CD14-positive monocyte (primary cell): ENCODE results near the gene C8B. TPM values are rescaled to one million over a fixed set of nuclear protein-coding genes. Genes with fewer than 3 reads are reported as not detected.

Source experiments
- DNase-seq, 3 donors: peaks; one replicate each; pipeline ENCODE4 v3.0.0-alpha.2; 2011 to 2022
- H2AFZ ChIP-seq: 2 replicates; pipeline ENCODE4 v1.6.0; 2012; ENCODE audit warnings: mild to moderate bottlenecking, low read depth, low read length, inconsistent platforms; ENCODE audit not compliant: insufficient read depth, poor library complexity, severe bottlenecking
- H3K27ac ChIP-seq, 2 donors: 1 replicate in 1 of 2; 2 replicates in 1 of 2; pipeline ENCODE4 v1.5.1; 2012 to 2013; ENCODE audit warnings: low read length in 2 of 2, control low read depth in 1 of 2, inconsistent platforms in 1 of 2, low read depth in 1 of 2, mild to moderate bottlenecking in 1 of 2
- H3K27me3 ChIP-seq, 2 donors: one replicate each; pipeline versions ENCODE4 v1.6.0 to v1.6.1; 2011 to 2013; ENCODE audit warnings: low read length in 2 of 2; ENCODE audit not compliant: control insufficient read depth in 2 of 2, insufficient read depth in 2 of 2
- H3K36me3 ChIP-seq, 2 donors: replicated peaks in 1 of 2; 1 replicate in 1 of 2; 2 replicates in 1 of 2; pipeline versions ENCODE4 v1.5.1 to v1.6.1; 2012 to 2013; ENCODE audit warnings: low read length in 2 of 2, control low read depth in 1 of 2, inconsistent platforms in 1 of 2, mild to moderate bottlenecking in 1 of 2; ENCODE audit not compliant: insufficient read depth in 2 of 2, control insufficient read depth in 1 of 2
- H3K4me1 ChIP-seq, 2 donors: 1 replicate in 1 of 2; 2 replicates in 1 of 2; pipeline versions ENCODE4 v1.5.1 to v1.6.1; 2012 to 2013; ENCODE audit warnings: low read length in 2 of 2, control low read depth in 1 of 2, inconsistent platforms in 1 of 2, mild to moderate bottlenecking in 1 of 2, moderate library complexity in 1 of 2; ENCODE audit not compliant: insufficient read depth in 2 of 2, control insufficient read depth in 1 of 2
- H3K4me2 ChIP-seq: replicated peaks from 2 replicates; pipeline ENCODE3; 2012; ENCODE audit warnings: low read length, moderate library complexity, mild to moderate bottlenecking; ENCODE audit not compliant: poor library complexity, severe bottlenecking; ENCODE audit errors: extremely low read depth
- H3K4me3 ChIP-seq, 3 experiments: fragments of 200-600 bp in 1 of 3; sonication (generic) in 1 of 3; replicated peaks in 1 of 3; 1 replicate in 2 of 3; 2 replicates in 1 of 3; pipeline ENCODE4 v1.5.1; 2011 to 2013; ENCODE audit warnings: low read length in 3 of 3, mild to moderate bottlenecking in 3 of 3, control low read depth in 2 of 3, low read depth in 2 of 3, inconsistent platforms in 1 of 3, moderate library complexity in 1 of 3
- H3K79me2 ChIP-seq: 2 replicates; pipeline ENCODE4 v1.6.0; 2012; ENCODE audit warnings: mild to moderate bottlenecking, control low read depth, inconsistent platforms, low read length, moderate library complexity; ENCODE audit not compliant: insufficient read depth
- H3K9ac ChIP-seq: 2 replicates; pipeline ENCODE4 v1.6.0; 2017; ENCODE audit warnings: low read length, mild to moderate bottlenecking; ENCODE audit not compliant: insufficient read depth, poor library complexity, severe bottlenecking
- H3K9me3 ChIP-seq, 2 donors: replicated peaks in 1 of 2; 1 replicate in 1 of 2; 2 replicates in 1 of 2; pipeline versions ENCODE4 v1.5.1 to v1.6.1; 2012 to 2013; ENCODE audit warnings: low read length in 2 of 2, control low read depth in 1 of 2; ENCODE audit not compliant: control insufficient read depth in 1 of 2, insufficient read depth in 1 of 2
- H4K20me1 ChIP-seq: 2 replicates; pipeline ENCODE4 v1.6.0; 2012; ENCODE audit warnings: mild to moderate bottlenecking, low read length, control low read depth, moderate library complexity; ENCODE audit not compliant: insufficient read depth
- H3K27ac Mint-ChIP-seq, 7 donors: one replicate each; pipeline ENCODE4 v1.8.0; 2020; ENCODE audit warnings: mild to moderate bottlenecking in 7 of 7, mixed read lengths in 7 of 7, moderate library complexity in 6 of 7, inconsistent platforms in 2 of 7
- H3K27me3 Mint-ChIP-seq, 3 donors: one replicate each; pipeline ENCODE4 v1.8.0; 2021 to 2022; ENCODE audit warnings: low read depth in 3 of 3, mild to moderate bottlenecking in 3 of 3, mixed read lengths in 3 of 3, moderate library complexity in 3 of 3, inconsistent platforms in 1 of 3
- H3K36me3 Mint-ChIP-seq, 2 donors: one replicate each; pipeline ENCODE4 v1.8.0; 2020; ENCODE audit warnings: mixed read lengths in 2 of 2, inconsistent platforms in 1 of 2, mild to moderate bottlenecking in 1 of 2
- H3K4me1 Mint-ChIP-seq: one replicate; pipeline ENCODE4 v1.8.0; 2020; ENCODE audit warnings: mild to moderate bottlenecking, mixed read lengths
- H3K4me3 Mint-ChIP-seq, 2 donors: one replicate each; pipeline ENCODE4 v1.8.0; 2020; ENCODE audit warnings: mild to moderate bottlenecking in 2 of 2, mixed read lengths in 2 of 2, moderate library complexity in 1 of 2
- H3K9me3 Mint-ChIP-seq, 7 donors: one replicate each; pipeline ENCODE4 v1.8.0; 2020 to 2022; ENCODE audit warnings: mixed read lengths in 7 of 7, mild to moderate bottlenecking in 6 of 7, moderate library complexity in 6 of 7, inconsistent platforms in 2 of 7
- WGBS: methylation state at CpG from one replicate; pipeline ENCODE4 v1.1.5; 2013; ENCODE audit warnings: missing lambda C conversion rate; ENCODE audit not compliant: insufficient coverage; 5-methylcytosine and 5-hydroxymethylcytosine counted together
- intact Hi-C, 2 donors: fragments of 100-400 bp; cut with micrococcal nuclease; formaldehyde crosslinking; loops; one replicate each; pipeline versions ENCODE4 v1.15.0 to v1.15.1; 2023
- polyA plus RNA-seq, 3 donors: library from polyadenylated mRNA; depleted of rRNA in 1 of 3; unstranded in 2 of 3; stranded (reverse) in 1 of 3; fragments of 300-500 nt in 2 of 3; fragments of >200 nt in 1 of 3; fragmentation: Illumina TruSeq in 2 of 3; gene quantifications; 1 replicate in 2 of 3; 2 replicates in 1 of 3; pipeline ENCODE4 v1.2.3, GENCODE V29; 2012 to 2021
- TF ChIP-seq, protein P1 (sequence below): fragments of 200-600 bp; IDR thresholded peaks from one replicate; pipeline ENCODE4 v1.8.0; 2022; ENCODE audit warnings: antibody characterized with exemption, mild to moderate bottlenecking

C8B gene
- polyA plus RNA-seq, 3 donors = not detected

DNA sequence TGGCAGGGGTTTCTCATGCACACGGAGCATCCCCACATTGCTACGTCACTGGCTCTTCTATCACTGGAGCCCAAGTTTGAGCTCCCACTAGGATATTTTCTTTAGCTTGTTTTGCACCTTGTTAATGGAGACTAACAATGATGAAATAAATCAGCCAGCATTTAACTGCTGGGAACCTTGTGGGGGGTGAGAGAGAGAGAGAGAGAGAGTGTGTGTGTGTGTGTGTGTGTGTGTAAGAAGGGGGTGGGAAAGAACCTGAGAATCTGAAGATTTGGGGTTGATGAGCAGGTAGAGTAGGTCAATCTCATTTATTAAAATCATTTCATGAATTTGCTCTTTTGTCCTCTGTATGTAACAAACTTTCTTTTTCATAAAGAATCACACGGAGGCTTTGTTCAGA is 624 bp downstream of the C8B start:
- Mint-ChIP-seq H3K9me3 (peaks cover 0 to 4% (median 0%) of the 10 kb centered on the region in 7 donors), H3K4me3 (no peak overlapping the region), H3K27ac (no peak overlapping the region), H3K27me3 (peaks cover 3 to 6% (median 6%) of the 10 kb centered on the region in 3 donors), H3K4me1 (no peaks in the 10 kb centered on the region), H3K36me3 (no peaks in the 10 kb centered on the region)
- H2AFZ ChIP-seq = no peak overlapping the region
- WGBS = 80% methylated on average over 1 of the region's 3 CpGs
- H3K27ac ChIP-seq = no peak overlapping the region
- no peaks in the 10 kb centered on the region for H3K27me3 ChIP-seq
- H3K9me3 ChIP-seq = no peaks in the 10 kb centered on the region
- no peak overlapping the region for H3K4me3 ChIP-seq
- H3K79me2 ChIP-seq = no peaks in the 10 kb centered on the region
- no peaks in the 10 kb centered on the region for H3K36me3 ChIP-seq
- no peak for DNase-seq
- TF ChIP-seq, protein P1, sequence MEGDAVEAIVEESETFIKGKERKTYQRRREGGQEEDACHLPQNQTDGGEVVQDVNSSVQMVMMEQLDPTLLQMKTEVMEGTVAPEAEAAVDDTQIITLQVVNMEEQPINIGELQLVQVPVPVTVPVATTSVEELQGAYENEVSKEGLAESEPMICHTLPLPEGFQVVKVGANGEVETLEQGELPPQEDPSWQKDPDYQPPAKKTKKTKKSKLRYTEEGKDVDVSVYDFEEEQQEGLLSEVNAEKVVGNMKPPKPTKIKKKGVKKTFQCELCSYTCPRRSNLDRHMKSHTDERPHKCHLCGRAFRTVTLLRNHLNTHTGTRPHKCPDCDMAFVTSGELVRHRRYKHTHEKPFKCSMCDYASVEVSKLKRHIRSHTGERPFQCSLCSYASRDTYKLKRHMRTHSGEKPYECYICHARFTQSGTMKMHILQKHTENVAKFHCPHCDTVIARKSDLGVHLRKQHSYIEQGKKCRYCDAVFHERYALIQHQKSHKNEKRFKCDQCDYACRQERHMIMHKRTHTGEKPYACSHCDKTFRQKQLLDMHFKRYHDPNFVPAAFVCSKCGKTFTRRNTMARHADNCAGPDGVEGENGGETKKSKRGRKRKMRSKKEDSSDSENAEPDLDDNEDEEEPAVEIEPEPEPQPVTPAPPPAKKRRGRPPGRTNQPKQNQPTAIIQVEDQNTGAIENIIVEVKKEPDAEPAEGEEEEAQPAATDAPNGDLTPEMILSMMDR = no peak
- no peaks in the 10 kb centered on the region for H3K4me1 ChIP-seq
- no peaks in the 10 kb centered on the region for H4K20me1 ChIP-seq
- intact Hi-C loops = no loop called here
- H3K4me2 ChIP-seq = no peak overlapping the region
- no peak overlapping the region for H3K9ac ChIP-seq

DNA sequence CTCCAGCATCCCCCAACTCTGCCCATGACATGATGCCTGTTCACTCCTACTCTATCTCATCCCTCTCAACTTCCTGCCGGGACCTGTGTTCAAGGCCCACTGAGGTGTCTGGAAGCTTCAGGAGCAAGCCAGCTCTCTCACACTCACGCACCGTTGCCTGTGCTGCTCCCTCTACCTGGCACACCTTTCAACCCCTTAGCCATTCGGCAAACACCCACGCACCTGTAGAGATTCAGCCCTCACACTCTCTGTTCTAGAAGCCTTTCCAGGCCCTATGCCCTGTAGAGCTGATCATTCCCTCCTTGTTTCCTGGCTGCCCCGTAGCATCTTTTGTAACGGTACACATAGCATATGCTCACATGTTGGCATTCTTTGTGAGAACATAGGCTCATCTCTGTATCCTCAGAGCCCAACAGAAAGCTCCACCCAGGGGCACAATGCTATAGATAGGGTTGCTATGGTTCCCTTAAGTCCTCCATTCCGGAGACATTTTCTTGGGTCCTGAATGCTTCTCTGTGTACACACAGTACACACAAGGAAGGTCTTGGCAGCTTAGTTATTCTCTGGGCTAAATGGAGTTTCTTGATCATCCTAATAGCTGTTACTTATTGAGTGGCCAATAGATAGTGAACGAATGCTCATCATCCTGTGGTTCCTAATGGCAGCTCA is 1.3 kb downstream of the C8B start:
- Mint-ChIP-seq H3K9me3 (peaks cover 0 to 4% (median 0%) of the 10 kb centered on the region in 7 donors), H3K4me3 (no peak overlapping the region), H3K4me1 (no peaks in the 10 kb centered on the region), H3K27me3 (peaks cover 3 to 6% (median 6%) of the 10 kb centered on the region in 3 donors), H3K27ac (peak overlapping the region in 2 of 7 donors; percentile 34 to 43), H3K36me3 (no peaks in the 10 kb centered on the region)
- no peaks in the 10 kb centered on the region for H3K4me1 ChIP-seq
- H3K4me3 ChIP-seq = no peak overlapping the region
- 91% methylated on average over 5 of the region's 9 CpGs for whole genome bisulfite sequencing
- no peaks in the 10 kb centered on the region for H3K36me3 ChIP-seq
- no peaks in the 10 kb centered on the region for H3K9me3 ChIP-seq
- H3K27me3 ChIP-seq = no peaks in the 10 kb centered on the region
- no peak overlapping the region for H3K4me2 ChIP-seq
- H3K27ac ChIP-seq = no peak overlapping the region
- H3K79me2 ChIP-seq = no peaks in the 10 kb centered on the region
- no peaks in the 10 kb centered on the region for H4K20me1 ChIP-seq
- intact Hi-C loops = no loop called here
- no peak overlapping the region for H2AFZ ChIP-seq
- H3K9ac ChIP-seq = no peak overlapping the region
- TF ChIP-seq, protein P1 = no peak
- DNase-seq = no peak
